ENCODE measurements around the gene PTPRG. TPM values are rescaled to one million over a fixed set of nuclear protein-coding genes. Genes with fewer than 3 reads are reported as not detected.

Gene PTPRG
- total and polyA plus RNA-seq, 8 donors, result 50.9 to 88.4 (median 54.4) TPM

GRCh38 chr3:61996366-61996765 is 435.0 kb downstream of the PTPRG start:
- Histone ChIP-seq H3K4me1 (no peaks in the 10 kb centered on the region), H3K36me3 (no peaks in the 10 kb centered on the region), H3K27ac (no peak overlapping the region), H3K27me3 (no peaks in the 10 kb centered on the region), H3K9me3 (no peaks in the 10 kb centered on the region), H3K4me3 (no peak overlapping the region)
- intact Hi-C loops (cut with DNase I), result no loop called here
- DNase-seq, result no peak
- no peak for ATAC-seq
- TF ChIP-seq, protein P1, sequence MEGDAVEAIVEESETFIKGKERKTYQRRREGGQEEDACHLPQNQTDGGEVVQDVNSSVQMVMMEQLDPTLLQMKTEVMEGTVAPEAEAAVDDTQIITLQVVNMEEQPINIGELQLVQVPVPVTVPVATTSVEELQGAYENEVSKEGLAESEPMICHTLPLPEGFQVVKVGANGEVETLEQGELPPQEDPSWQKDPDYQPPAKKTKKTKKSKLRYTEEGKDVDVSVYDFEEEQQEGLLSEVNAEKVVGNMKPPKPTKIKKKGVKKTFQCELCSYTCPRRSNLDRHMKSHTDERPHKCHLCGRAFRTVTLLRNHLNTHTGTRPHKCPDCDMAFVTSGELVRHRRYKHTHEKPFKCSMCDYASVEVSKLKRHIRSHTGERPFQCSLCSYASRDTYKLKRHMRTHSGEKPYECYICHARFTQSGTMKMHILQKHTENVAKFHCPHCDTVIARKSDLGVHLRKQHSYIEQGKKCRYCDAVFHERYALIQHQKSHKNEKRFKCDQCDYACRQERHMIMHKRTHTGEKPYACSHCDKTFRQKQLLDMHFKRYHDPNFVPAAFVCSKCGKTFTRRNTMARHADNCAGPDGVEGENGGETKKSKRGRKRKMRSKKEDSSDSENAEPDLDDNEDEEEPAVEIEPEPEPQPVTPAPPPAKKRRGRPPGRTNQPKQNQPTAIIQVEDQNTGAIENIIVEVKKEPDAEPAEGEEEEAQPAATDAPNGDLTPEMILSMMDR (IDR thresholded peaks at IDR 0.05), result no peak

GRCh38 chr3:61997101-61997500 is 435.7 kb downstream of the PTPRG start:
- H3K4me3 ChIP-seq, result no peak overlapping the region
- DNase-seq (no peak), ATAC-seq (no peak)
- intact Hi-C loops (cut with DNase I), result no loop called here
- TF ChIP-seq, protein P1 (IDR thresholded peaks at IDR 0.05), result no peak
- no peaks in the 10 kb centered on the region for H3K4me1 ChIP-seq
- no peaks in the 10 kb centered on the region for H3K27me3 ChIP-seq
- no peaks in the 10 kb centered on the region for H3K9me3 ChIP-seq
- no peak overlapping the region for H3K27ac ChIP-seq
- H3K36me3 ChIP-seq, result no peaks in the 10 kb centered on the region

GRCh38 chr3:62003835-62004234 is 442.5 kb downstream of the PTPRG start:
- no peak overlapping the region for H3K4me3 ChIP-seq
- H3K4me1 ChIP-seq, result no peaks in the 10 kb centered on the region
- ATAC-seq (no peak), DNase-seq (no peak)
- H3K9me3 ChIP-seq, result no peaks in the 10 kb centered on the region
- H3K27ac ChIP-seq, result no peak overlapping the region
- TF ChIP-seq, protein P1 (IDR thresholded peaks at IDR 0.05), result no peak
- intact Hi-C loops (cut with DNase I), result no loop called here
- H3K27me3 ChIP-seq, result no peaks in the 10 kb centered on the region
- peaks cover 0 to 8% of the 10 kb centered on the region in 2 donors for H3K36me3 ChIP-seq

- no peaks in the 10 kb centered on the region for H3K9me3 ChIP-seq
- no peaks in the 10 kb centered on the region for H3K27me3 ChIP-seq
- DNase-seq (no peak), ATAC-seq (no peak)
- H3K4me3 ChIP-seq, result no peak overlapping the region
- intact Hi-C loops (cut with DNase I), result no loop called here
- H3K27ac ChIP-seq, result no peak overlapping the region
- peaks cover 0 to 8% of the 10 kb centered on the region in 2 donors for H3K36me3 ChIP-seq
- TF ChIP-seq, protein P1 (IDR thresholded peaks at IDR 0.05), result no peak
- no peaks in the 10 kb centered on the region for H3K4me1 ChIP-seq
Observed at GRCh38 chr3:62007036-62007435, 445.7 kb downstream of the PTPRG start.

DNA sequence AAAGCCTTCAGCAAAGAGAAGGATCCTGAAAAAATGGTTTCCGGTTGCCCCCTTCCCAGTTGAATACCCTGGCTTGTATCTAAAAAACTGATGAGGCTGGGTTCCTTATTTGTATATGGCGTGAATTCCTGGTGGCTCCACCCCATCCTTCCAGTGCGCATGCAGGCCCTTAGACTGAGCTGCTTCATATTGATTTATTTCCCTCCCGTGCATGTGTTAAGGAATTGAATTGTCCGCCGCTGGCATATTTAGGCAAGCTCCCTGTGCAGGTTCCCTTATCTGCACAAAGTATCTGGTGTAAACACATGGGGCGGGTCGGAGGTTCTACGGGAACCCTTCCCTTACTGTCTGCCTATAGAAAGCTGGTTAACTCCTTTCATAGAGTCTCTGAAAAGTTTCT is 449.6 kb downstream of the PTPRG start:
- no peaks in the 10 kb centered on the region for H3K27me3 ChIP-seq
- DNase-seq (no peak), ATAC-seq (no peak)
- no peaks in the 10 kb centered on the region for H3K9me3 ChIP-seq
- H3K27ac ChIP-seq, result no peak overlapping the region
- no peaks in the 10 kb centered on the region for H3K36me3 ChIP-seq
- TF ChIP-seq, protein P1 (IDR thresholded peaks at IDR 0.05), result no peak
- H3K4me3 ChIP-seq, result no peak overlapping the region
- no peaks in the 10 kb centered on the region for H3K4me1 ChIP-seq
- intact Hi-C loops (cut with DNase I), result no loop called here

All from left lung (tissue), 10 donors.